ENCODE results near the gene MECP2.
"Not testable (repeated sequence)": the region's sequence is repeated elsewhere in the genome, so short reads cannot be mapped to it uniquely, and the experiment has no call there.

The MECP2 gene

GRCh38 chrX:154014429-154015380, 82.8 kb downstream of the MECP2 start:
- no peak for DNase-seq

GRCh38 chrX:154013614-154014360, 83.7 kb downstream of the MECP2 start:
- no peak for DNase-seq

DNA sequence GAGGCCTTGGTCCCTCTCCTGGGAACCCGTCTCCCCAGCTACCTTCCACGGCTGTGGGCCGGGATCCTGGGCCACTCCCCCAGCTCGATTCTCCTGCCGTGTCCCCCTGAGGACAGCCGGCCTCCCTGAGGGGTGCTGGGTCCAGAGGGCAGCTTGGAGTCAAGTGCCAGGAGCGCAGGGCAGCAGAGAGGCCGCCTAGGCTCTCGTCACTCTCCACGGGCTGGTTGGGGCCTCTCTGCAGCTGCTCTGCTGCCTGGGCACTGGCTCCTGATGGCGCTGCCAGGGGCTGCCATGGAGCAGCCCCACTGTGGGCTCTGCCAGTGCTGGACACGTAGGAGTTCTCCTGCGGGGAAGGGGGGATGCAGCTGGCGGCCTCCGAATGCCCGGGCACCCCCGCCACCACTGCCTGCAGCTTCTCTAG, 84.5 kb downstream of the MECP2 start:
- no peak for DNase-seq

- no peak for DNase-seq
Measured at GRCh38 chrX:154012336-154012991, 85.1 kb downstream of the MECP2 start.

GRCh38 chrX:154011376-154012335, 85.9 kb downstream of the MECP2 start:
- DNase-seq: no peak

GRCh38 chrX:154010330-154011087, 87.0 kb downstream of the MECP2 start:
- no peak for DNase-seq

DNA sequence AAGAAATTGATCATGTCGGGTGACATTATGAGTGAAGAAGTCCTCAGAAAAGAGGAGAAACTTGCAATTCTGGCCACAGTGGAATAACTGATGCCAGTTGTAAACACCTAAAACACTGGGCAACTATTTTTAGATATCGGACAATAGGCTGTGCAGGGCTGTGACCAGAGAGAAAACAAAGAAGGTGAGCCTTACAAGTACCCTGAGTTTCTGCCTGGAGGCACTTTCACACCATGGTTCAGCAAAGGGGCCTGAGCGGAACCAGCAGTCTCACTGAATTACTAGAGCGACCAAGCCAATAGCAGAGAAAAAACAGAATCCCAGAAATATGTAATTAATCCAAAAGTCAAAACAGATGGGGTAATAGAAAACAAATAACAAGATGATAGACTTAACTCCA, 89.0 kb downstream of the MECP2 start:
- no peak for DNase-seq

DNA sequence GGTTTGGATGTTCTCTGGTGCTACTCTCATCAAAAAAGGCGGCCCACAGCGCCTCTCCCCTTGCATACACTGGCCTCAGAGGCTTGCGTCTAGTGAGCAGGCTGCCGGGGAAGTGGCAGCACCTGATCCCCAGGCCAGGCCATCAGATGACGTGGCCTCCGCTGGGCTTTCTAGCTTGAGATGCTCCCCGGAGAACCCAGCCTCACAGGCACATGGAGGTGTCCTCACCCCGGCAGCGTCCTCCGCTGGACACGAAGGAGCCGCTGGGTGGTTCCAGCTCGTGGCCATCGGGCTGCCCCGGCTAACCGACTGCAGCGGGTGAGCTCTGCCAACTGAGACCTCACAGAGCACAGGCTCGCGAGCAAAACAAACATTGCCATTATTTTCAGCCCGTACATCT, 90.6 kb downstream of the MECP2 start:
- no peak for DNase-seq

DNA sequence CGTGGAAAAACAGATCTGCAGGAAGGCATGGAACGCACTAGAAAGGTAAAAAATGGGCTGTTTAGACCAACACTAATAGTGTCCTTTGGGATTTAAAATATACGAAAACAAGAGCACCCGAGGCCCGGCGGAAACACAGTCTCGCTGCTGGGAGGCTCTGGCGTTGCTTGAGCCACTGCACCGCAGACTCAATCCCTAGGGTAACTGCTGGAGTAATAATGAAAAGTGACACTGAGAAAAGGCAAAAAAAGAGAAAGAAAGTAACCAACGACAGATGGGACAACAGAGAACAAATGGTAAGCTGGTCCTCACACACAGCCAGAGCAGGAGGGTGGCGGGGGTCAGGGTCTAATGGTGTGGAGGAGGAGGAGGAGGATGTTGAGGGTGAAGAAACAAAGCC, 93.2 kb downstream of the MECP2 start:
- no peak for DNase-seq

DNA sequence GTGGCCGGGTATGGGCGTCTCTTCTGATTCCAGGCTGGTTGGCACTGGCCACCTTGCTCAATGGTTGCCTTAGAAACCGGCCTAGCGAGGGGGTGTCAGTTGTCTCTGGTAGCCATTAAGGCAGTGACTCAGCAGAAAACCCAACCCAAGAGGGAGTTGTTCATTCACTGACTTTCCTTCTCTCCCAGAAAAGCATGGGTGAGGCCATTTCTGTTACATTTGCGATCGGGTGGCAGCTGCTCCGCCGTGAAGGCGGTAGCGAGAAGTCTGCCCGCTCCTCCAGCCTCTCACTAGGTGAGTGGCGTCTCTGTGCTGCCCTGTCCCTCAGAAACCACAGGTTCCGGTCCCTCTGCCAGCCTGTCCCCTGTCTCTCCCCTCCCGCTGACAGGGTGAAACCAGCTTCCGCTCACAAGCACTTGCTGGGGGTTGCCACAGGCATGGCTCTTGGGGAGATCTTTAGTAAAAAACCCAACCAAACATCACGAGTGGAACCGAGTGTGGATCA, 95.2 kb downstream of the MECP2 start:
- DNase-seq: peak; percentile 67

- DNase-seq: no peak
Measured at GRCh38 chrX:154000051-154000450, 97.5 kb downstream of the MECP2 start.

DNA sequence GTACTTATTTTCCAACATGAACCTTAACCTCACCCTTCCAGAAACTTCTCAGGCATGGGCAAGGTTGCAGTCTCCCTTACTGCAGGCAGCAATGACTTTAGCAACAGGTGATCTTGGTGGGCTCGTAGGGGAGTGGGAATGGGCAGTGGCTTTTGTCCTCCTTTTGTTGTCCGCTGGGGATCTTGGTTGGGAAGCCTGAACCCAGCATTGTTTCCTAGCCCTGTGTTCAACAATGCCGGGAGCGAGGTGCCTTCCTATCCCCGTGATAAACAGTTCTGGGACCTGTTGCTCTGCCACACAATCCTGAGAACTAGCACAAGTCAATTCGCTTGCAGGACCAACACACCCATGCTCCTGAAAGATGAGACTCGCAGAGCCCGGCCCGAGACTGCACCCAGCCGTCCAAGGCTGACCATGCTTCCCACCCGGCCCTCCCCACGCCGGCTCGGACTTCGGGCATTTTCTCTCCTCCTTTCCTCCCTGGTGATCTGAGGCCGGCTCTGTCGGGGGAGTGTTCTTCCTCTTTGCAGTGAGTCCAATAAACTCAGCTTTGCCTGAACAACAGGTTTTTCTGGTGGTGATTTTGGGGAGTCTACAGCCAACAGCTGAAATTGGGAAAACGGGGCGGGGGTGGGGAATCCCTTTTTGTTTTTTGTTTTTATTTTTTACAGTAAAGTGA, 98.0 kb downstream of the MECP2 start:
- DNase-seq: no peak

GRCh38 chrX:153995504-153995903, 102.0 kb downstream of the MECP2 start:
- no peak for DNase-seq

GRCh38 chrX:153994398-153994797, 103.1 kb downstream of the MECP2 start:
- not testable (repeated sequence) for DNase-seq

GRCh38 chrX:153993978-153994377, 103.5 kb downstream of the MECP2 start:
- DNase-seq: no peak

GRCh38 chrX:153993079-153993478, 104.4 kb downstream of the MECP2 start:
- no peak for DNase-seq

- no peak for DNase-seq
Measured at GRCh38 chrX:153992180-153992579, 105.3 kb downstream of the MECP2 start.

GRCh38 chrX:153991013-153991580, 106.4 kb downstream of the MECP2 start:
- no peak for DNase-seq

DNA sequence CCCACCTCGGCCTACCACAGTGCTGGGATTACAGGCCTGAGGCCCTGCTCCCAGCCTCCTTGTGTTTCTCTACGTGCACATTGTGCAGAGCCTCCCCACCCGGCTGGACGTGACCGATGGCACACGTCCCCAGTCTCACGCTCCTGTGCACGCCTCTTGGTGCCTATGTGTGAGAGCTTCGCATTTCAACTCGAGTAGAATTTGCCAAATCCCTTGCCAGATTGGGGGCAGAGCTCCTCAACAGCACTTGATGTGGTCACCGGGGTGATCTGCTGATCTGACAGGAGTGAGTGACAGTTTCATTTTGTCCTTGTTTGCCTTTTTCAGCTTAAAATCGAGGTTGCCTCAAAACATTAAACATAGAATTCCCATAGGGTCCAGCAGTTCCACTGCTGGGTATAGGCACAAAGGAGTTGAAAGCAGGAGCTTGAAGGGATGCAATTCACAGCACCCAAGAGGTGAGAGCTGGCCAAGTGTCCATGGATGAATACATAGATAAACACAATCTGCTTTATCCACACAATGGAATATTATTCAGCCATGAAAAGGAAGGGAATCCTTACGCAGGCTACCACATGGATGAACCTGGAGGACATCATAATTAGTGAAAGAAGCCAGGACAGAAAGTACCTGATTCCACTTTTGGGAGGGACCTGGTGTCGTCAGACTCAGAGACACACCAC, 107.4 kb downstream of the MECP2 start:
- DNase-seq: no peak

GRCh38 chrX:153988493-153988892, 109.0 kb downstream of the MECP2 start:
- no peak for DNase-seq

Measured in NCI-H2107 (cell line).